Measurements from ENCODE around the gene BCL7C.
"Not testable (repeated sequence)": the region's sequence is repeated elsewhere in the genome, so short reads cannot be mapped to it uniquely, and the experiment has no call there.

BCL7C gene

GRCh38 chr16:30874244-30874820 is 19.5 kb downstream of the BCL7C start:
- ATAC-seq = no peak
- TF ChIP-seq ARNTL (CRISPR knock-in tag; IDR thresholded peaks at IDR 0.05; ENCODE audit: borderline replicate concordance, low read depth) = no peak
- no peak for TF ChIP-seq CSRNP3 (CRISPR knock-in tag; IDR thresholded peaks at IDR 0.05)
- TF ChIP-seq PPARA (CRISPR knock-in tag; IDR thresholded peaks at IDR 0.05; ENCODE audit: borderline replicate concordance) = no peak
- no peak for TF ChIP-seq ZC3H10 (CRISPR knock-in tag; IDR thresholded peaks at IDR 0.05)
- no peak for TF ChIP-seq ZNF8 (CRISPR knock-in tag; IDR thresholded peaks at IDR 0.05)

- TF ChIP-seq ZNF565 (CRISPR knock-in tag; conservative IDR thresholded peaks at IDR 0.05; ENCODE audit: low read depth) (no peak), PPARA (CRISPR knock-in tag; IDR thresholded peaks at IDR 0.05; ENCODE audit: borderline replicate concordance) (no peak), ZFP3 (CRISPR knock-in tag; IDR thresholded peaks at IDR 0.05) (no peak), BACH2 (CRISPR knock-in tag; IDR thresholded peaks at IDR 0.05; ENCODE audit: borderline replicate concordance) (no peak), OSR1 (CRISPR knock-in tag; IDR thresholded peaks at IDR 0.05) (no peak), TCF4 (CRISPR knock-in tag; IDR thresholded peaks at IDR 0.05; ENCODE audit: borderline replicate concordance) (no peak), CREB5 (CRISPR knock-in tag; IDR thresholded peaks at IDR 0.05; ENCODE audit: low read depth) (no peak)
- no peak for ATAC-seq
These were observed 23.0 kb downstream of the BCL7C start for GRCh38 chr16:30870904-30871303.

- peak; percentile 92 for ATAC-seq
- no peak for TF ChIP-seq CSRNP3 (CRISPR knock-in tag; IDR thresholded peaks at IDR 0.05)
- no peak for TF ChIP-seq ARNTL (CRISPR knock-in tag; IDR thresholded peaks at IDR 0.05; ENCODE audit: borderline replicate concordance, low read depth)
- TF ChIP-seq SNAI2 (CRISPR knock-in tag; IDR thresholded peaks at IDR 0.05) = no peak
- TF ChIP-seq ESRRG (CRISPR knock-in tag; IDR thresholded peaks at IDR 0.05) = no peak
- TF ChIP-seq PPARA (CRISPR knock-in tag; IDR thresholded peaks at IDR 0.05; ENCODE audit: borderline replicate concordance) = no peak
- no peak for TF ChIP-seq POU6F1 (CRISPR knock-in tag; IDR thresholded peaks at IDR 0.05; ENCODE audit: borderline replicate concordance, low read depth)
- TF ChIP-seq ISL1 (CRISPR knock-in tag; IDR thresholded peaks at IDR 0.05) = no peak
- no peak for TF ChIP-seq ZNF565 (CRISPR knock-in tag; conservative IDR thresholded peaks at IDR 0.05; ENCODE audit: low read depth)
- no peak for TF ChIP-seq ZNF8 (CRISPR knock-in tag; IDR thresholded peaks at IDR 0.05)
- no peak for TF ChIP-seq ZC3H10 (CRISPR knock-in tag; IDR thresholded peaks at IDR 0.05)
- TF ChIP-seq CSDC2 (CRISPR knock-in tag; IDR thresholded peaks at IDR 0.05) = no peak
- no peak for TF ChIP-seq PATZ1 (CRISPR knock-in tag; IDR thresholded peaks at IDR 0.05; ENCODE audit: borderline replicate concordance)
These were observed 26.1 kb downstream of the BCL7C start for GRCh38 chr16:30867747-30868146.

GRCh38 chr16:30866031-30866430 is 27.8 kb downstream of the BCL7C start:
- TF ChIP-seq ISL1 (CRISPR knock-in tag; IDR thresholded peaks at IDR 0.05) (no peak), PPARA (CRISPR knock-in tag; IDR thresholded peaks at IDR 0.05; ENCODE audit: borderline replicate concordance) (no peak), ZNF70 (CRISPR knock-in tag; IDR thresholded peaks at IDR 0.05) (no peak), CSDC2 (CRISPR knock-in tag; IDR thresholded peaks at IDR 0.05) (no peak), PATZ1 (CRISPR knock-in tag; IDR thresholded peaks at IDR 0.05; ENCODE audit: borderline replicate concordance) (no peak), ZFP30 (CRISPR knock-in tag; IDR thresholded peaks at IDR 0.05) (no peak), ARNTL (CRISPR knock-in tag; IDR thresholded peaks at IDR 0.05; ENCODE audit: borderline replicate concordance, low read depth) (no peak), ESRRG (CRISPR knock-in tag; IDR thresholded peaks at IDR 0.05) (no peak), RARB (CRISPR knock-in tag; IDR thresholded peaks at IDR 0.05) (no peak), GLIS3 (CRISPR knock-in tag; IDR thresholded peaks at IDR 0.05) (no peak), OSR1 (CRISPR knock-in tag; IDR thresholded peaks at IDR 0.05) (no peak), ZFP3 (CRISPR knock-in tag; IDR thresholded peaks at IDR 0.05) (no peak), TCF4 (CRISPR knock-in tag; IDR thresholded peaks at IDR 0.05; ENCODE audit: borderline replicate concordance) (no peak), SNAI2 (CRISPR knock-in tag; IDR thresholded peaks at IDR 0.05) (no peak), ZNF8 (CRISPR knock-in tag; IDR thresholded peaks at IDR 0.05) (no peak), ZNF565 (CRISPR knock-in tag; conservative IDR thresholded peaks at IDR 0.05; ENCODE audit: low read depth) (no peak), POU6F1 (CRISPR knock-in tag; IDR thresholded peaks at IDR 0.05; ENCODE audit: borderline replicate concordance, low read depth) (no peak)

GRCh38 chr16:30863178-30863577 is 30.7 kb downstream of the BCL7C start:
- ATAC-seq = not testable (repeated sequence)

More at GRCh38 chr16:30866031-30866430, 27.8 kb downstream of the BCL7C start:
- ATAC-seq = no peak
